ENCODE results near the gene PRR20G. TPM values are rescaled to one million over a fixed set of nuclear protein-coding genes. Genes with fewer than 3 reads are reported as not detected.

PRR20G gene
- total RNA-seq, 2 experiments from 2014 or later, result not detected

DNA sequence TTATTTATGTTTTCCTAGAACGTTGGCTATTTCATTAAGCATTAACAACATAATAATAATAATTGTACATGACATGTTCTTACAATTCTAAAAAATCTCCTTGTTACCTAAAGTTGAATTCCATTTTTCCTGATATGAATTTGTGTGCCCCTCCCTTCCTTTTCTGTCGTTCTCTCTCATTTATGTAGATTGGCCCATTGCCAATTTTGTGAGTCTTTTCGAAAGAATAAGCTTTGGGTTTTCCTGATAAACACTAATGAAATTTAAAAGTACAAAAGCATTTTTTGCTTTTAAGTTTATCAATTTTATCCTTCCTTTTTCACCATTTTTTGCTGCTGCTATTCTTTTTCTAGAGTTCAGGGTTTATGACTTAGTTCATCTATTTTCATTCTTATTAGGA, 50.0 kb downstream of the PRR20G start:
- peaks cover 8% of the 10 kb centered on the region for H3K27me3 Mint-ChIP-seq
- H3K4me1 Mint-ChIP-seq, result no peaks in the 10 kb centered on the region
- H3K27ac Mint-ChIP-seq, result no peak overlapping the region
- H3K4me3 Mint-ChIP-seq, result no peak overlapping the region
- DNase-seq, result no peak
- H3K36me3 Mint-ChIP-seq, result peaks cover 5% of the 10 kb centered on the region
- peaks cover 10% of the 10 kb centered on the region for H3K9me3 Mint-ChIP-seq

DNA sequence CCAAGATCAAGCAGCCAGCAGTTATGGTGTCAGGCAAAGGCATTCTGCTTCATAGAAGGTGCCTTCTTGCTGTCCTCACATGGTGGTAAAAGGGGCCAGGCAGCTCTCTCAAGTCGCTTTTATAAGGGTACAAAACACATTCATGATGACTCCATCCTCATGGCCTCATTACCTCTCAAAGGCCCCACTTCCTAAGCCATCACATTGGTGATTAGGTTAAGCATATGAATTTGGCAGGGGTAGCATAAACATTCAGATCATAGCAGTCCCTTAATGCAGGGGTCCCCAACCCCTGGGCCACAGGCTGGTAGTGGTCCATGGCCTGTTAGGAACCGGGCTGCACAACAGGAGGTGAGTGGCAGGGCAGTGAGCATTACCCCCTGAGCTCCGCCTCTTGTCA, 52.1 kb downstream of the PRR20G start:
- Mint-ChIP-seq H3K4me3 (no peak overlapping the region), H3K36me3 (peaks cover 3% of the 10 kb centered on the region), H3K27ac (no peak overlapping the region), H3K9me3 (peaks cover 8% of the 10 kb centered on the region), H3K27me3 (peaks cover 13% of the 10 kb centered on the region), H3K4me1 (no peaks in the 10 kb centered on the region)
- no peak for DNase-seq

DNA sequence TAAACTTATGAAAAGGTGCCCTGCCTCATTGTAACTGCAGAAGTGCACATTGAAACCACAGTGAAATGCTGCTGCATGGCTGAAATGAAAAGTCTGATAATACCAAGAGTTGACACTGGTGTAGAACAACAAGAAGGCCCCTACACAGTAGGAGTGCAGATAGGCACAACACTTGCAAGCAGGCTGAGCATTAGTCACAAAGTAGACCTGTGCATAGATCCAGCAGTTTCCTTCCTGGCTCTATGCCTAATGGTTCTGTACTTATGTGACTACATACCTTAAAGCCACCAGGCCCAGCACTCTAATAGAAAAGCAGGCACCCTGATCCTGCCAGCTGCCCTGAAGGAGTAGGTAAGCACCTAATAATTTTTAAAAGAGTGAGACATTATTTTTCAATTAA, 53.1 kb downstream of the PRR20G start:
- H3K4me1 Mint-ChIP-seq, result no peaks in the 10 kb centered on the region
- no peak overlapping the region for H3K4me3 Mint-ChIP-seq
- no peaks in the 10 kb centered on the region for H3K36me3 Mint-ChIP-seq
- H3K27ac Mint-ChIP-seq, result no peak overlapping the region
- H3K27me3 Mint-ChIP-seq, result peaks cover 13% of the 10 kb centered on the region
- no peak for DNase-seq
- H3K9me3 Mint-ChIP-seq, result peaks cover 6% of the 10 kb centered on the region

Other genes with a start within 250 kb of the PRR20G start
- gene PRR23E, start 94.9 kb downstream of the PRR20G start, total RNA-seq, result not detected

All from activated naive CD8-positive, alpha-beta T cell treated with anti-CD3 and anti-CD28 coated beads for 36 hours (primary cell).